GM12878 (cell line): ENCODE data around the gene CLEC16A. TPM values are rescaled to one million over a fixed set of nuclear protein-coding genes. Genes with fewer than 3 reads are reported as not detected.

Experiments
- ATAC-seq: fragments of 200-7000 bp; cut with Tn5 transposase; 3 replicates; pipeline ENCODE4 v1.9.1; 2020; ENCODE audit warnings: mild to moderate bottlenecking, moderate library complexity
- BruUV-seq: library from RNA; stranded (reverse); fragments of 400-500 nt; replicated peaks from 2 replicates; lab custom pipeline; 2021; lab: Mats Ljungman, UMichigan
- CTCF ChIA-PET: fragments of 300-600 bp; sonication (Branson Sonifier 250); formaldehyde crosslinking; extraction: SDS; loops from one replicate; lab custom pipeline; 2021; ENCODE audit warnings: inconsistent platforms; lab: Yijun Ruan, JAX
- POLR2A ChIA-PET: fragments of 350-600 bp; formaldehyde crosslinking; extraction: SDS; loops from one replicate; lab custom pipeline; 2021; ENCODE audit warnings: inconsistent platforms; lab: Charles Lee
- RAD21 ChIA-PET: fragments of 300-600 bp; sonication (Branson Sonifier 250); formaldehyde crosslinking; loops from one replicate; lab custom pipeline; 2023; ENCODE audit warnings: antibody characterized with exemption; ENCODE audit not compliant: unreplicated experiment; lab: Charles Lee
- SMC1A ChIA-PET: fragments of 300-600 bp; sonication (Branson Sonifier 250); formaldehyde crosslinking; loops from one replicate; lab custom pipeline; 2023; ENCODE audit not compliant: unreplicated experiment, uncharacterized antibody; lab: Charles Lee
- DNase-seq: peaks from one replicate; pipeline ENCODE4 v3.0.0-alpha.2; 2011; ENCODE audit warnings: low read depth, low spot score
- FAIRE-seq: peaks from 3 replicates; lab custom pipeline; 2011; peaks lifted over from hg19 to GRCh38; lab: Jason Lieb, UNC
- H2AFZ ChIP-seq: 2 replicates; pipeline ENCODE4 v1.6.0; 2011; ENCODE audit warnings: low read depth, low read length, control low read depth; ENCODE audit not compliant: control insufficient read depth
- H3K27ac ChIP-seq: 2 replicates; pipeline ENCODE4 v1.5.1; 2011; ENCODE audit warnings: control low read depth; ENCODE audit not compliant: control insufficient read depth, insufficient read depth
- H3K27me3 ChIP-seq, 2 experiments: replicated peaks in 1 of 2; 2 replicates each; pipeline versions ENCODE4 v1.6.0 to v1.6.1; 2011; ENCODE audit warnings: low read length in 1 of 2; ENCODE audit not compliant: control insufficient read depth in 2 of 2, insufficient read depth in 2 of 2
- H3K36me3 ChIP-seq, 2 experiments: 2 replicates each; pipeline ENCODE4 v1.5.1; 2011; ENCODE audit warnings: low read length in 1 of 2; ENCODE audit not compliant: control insufficient read depth in 2 of 2, insufficient read depth in 2 of 2
- H3K4me1 ChIP-seq: 2 replicates; pipeline ENCODE4 v1.6.1; 2011; ENCODE audit warnings: mild to moderate bottlenecking, low read length, moderate library complexity, mixed read lengths; ENCODE audit not compliant: control insufficient read depth, insufficient read depth
- H3K4me2 ChIP-seq: 2 replicates; pipeline ENCODE4 v1.6.0; 2011; ENCODE audit warnings: control low read depth; ENCODE audit not compliant: control insufficient read depth, insufficient read depth
- H3K4me3 ChIP-seq: fragments of 200-600 bp; sonication (generic); 2 replicates; pipeline ENCODE4 v1.5.1; 2016
- H3K79me2 ChIP-seq: 2 replicates; pipeline ENCODE4 v1.6.0; 2011; ENCODE audit warnings: low read length; ENCODE audit not compliant: control insufficient read depth, insufficient read depth
- H3K9ac ChIP-seq: 2 replicates; pipeline ENCODE4 v1.8.0; 2011; ENCODE audit warnings: low read length, control low read depth, mixed read lengths; ENCODE audit not compliant: control insufficient read depth, insufficient read depth
- H3K9me3 ChIP-seq: replicated peaks from 3 replicates; pipeline ENCODE4 v1.5.1; 2011; ENCODE audit warnings: mild to moderate bottlenecking, low read length; ENCODE audit not compliant: control insufficient read depth, insufficient read depth
- H4K20me1 ChIP-seq: 2 replicates; pipeline ENCODE4 v1.6.0; 2011; ENCODE audit not compliant: control insufficient read depth, insufficient read depth
- ATF7 ChIP-seq: fragments of 450-650 bp; IDR thresholded peaks from 2 replicates; pipeline ENCODE4 v1.6.1; 2016; ENCODE audit warnings: low read depth, mild to moderate bottlenecking
- BCL11A ChIP-seq: IDR thresholded peaks from 2 replicates; pipeline ENCODE4 v1.6.1; 2011; ENCODE audit warnings: low read depth, low read length
- CBX5 ChIP-seq: sonication (generic); IDR thresholded peaks from 2 replicates; pipeline ENCODE4 v1.6.1; 2016; ENCODE audit warnings: low read depth, moderate library complexity, mild to moderate bottlenecking, inconsistent platforms
- CREM ChIP-seq: IDR thresholded peaks from 2 replicates; pipeline ENCODE4 v1.6.1; 2014; ENCODE audit warnings: antibody characterized with exemption, low read depth
- FOS ChIP-seq: IDR thresholded peaks from 3 replicates; pipeline ENCODE4 v1.6.1; 2011; ENCODE audit warnings: borderline replicate concordance; ENCODE audit not compliant: insufficient read length; ENCODE audit errors: extremely low read depth
- GATAD2B ChIP-seq: fragments of 450-650 bp; conservative IDR thresholded peaks from 2 replicates; pipeline ENCODE4 v1.6.1; 2017; ENCODE audit warnings: low read depth, mild to moderate bottlenecking, moderate library complexity
- LARP7 ChIP-seq: fragments of 450-650 bp; IDR thresholded peaks from 2 replicates; pipeline ENCODE4 v1.6.1; 2017; ENCODE audit warnings: mild to moderate bottlenecking
- MTA2 ChIP-seq: fragments of 450-650 bp; IDR thresholded peaks from 2 replicates; pipeline ENCODE4 v1.6.1; 2016; ENCODE audit warnings: low read depth, mild to moderate bottlenecking, moderate library complexity
- NFIC ChIP-seq: IDR thresholded peaks from 2 replicates; pipeline ENCODE4 v1.6.1; 2012; ENCODE audit warnings: low read depth, mild to moderate bottlenecking, inconsistent platforms, low read length, moderate library complexity
- NRF1 ChIP-seq: conservative IDR thresholded peaks from 2 replicates; pipeline ENCODE4 v1.6.1; 2011; ENCODE audit warnings: mild to moderate bottlenecking, low read depth, low read length, improper control_type of control experiment
- PAX8 ChIP-seq: fragments of 450-650 bp; IDR thresholded peaks from 2 replicates; pipeline ENCODE4 v1.6.1; 2017; ENCODE audit warnings: mild to moderate bottlenecking, moderate library complexity
- RELA ChIP-seq: fragments of 450-650 bp; IDR thresholded peaks from 2 replicates; pipeline ENCODE4 v1.8.0; 2014; ENCODE audit warnings: borderline replicate concordance; ENCODE audit not compliant: partially characterized antibody
- SMAD1 ChIP-seq: fragments of 450-650 bp; IDR thresholded peaks from 2 replicates; pipeline ENCODE4 v1.6.1; 2018; ENCODE audit warnings: mild to moderate bottlenecking, low read depth; ENCODE audit not compliant: partially characterized antibody
- STAT1 ChIP-seq: fragments of 450-650 bp; conservative IDR thresholded peaks from 2 replicates; pipeline ENCODE4 v1.6.1; 2014; ENCODE audit warnings: antibody characterized with exemption, mild to moderate bottlenecking
- SUZ12 ChIP-seq: fragments of 200-600 bp; sonication (generic); IDR thresholded peaks from one replicate; pipeline ENCODE4 v1.6.1; 2018; ENCODE audit warnings: antibody characterized with exemption, mild to moderate bottlenecking; ENCODE audit not compliant: unreplicated experiment
- TBL1XR1 ChIP-seq: IDR thresholded peaks from 2 replicates; pipeline ENCODE4 v1.6.1; 2012; ENCODE audit warnings: low read depth, low read length, improper control_type of control experiment
- TCF7 ChIP-seq: IDR thresholded peaks from 2 replicates; pipeline ENCODE4 v1.6.1; 2014; ENCODE audit warnings: antibody characterized with exemption, borderline replicate concordance
- ZZZ3 ChIP-seq: IDR thresholded peaks from 2 replicates; pipeline ENCODE4 v1.6.1; 2011; ENCODE audit warnings: low read depth; ENCODE audit not compliant: control insufficient read depth, insufficient read length
- WGBS: methylation state at CpG from one replicate; pipeline ENCODE4 v1.1.6; 2016; ENCODE audit warnings: low lambda C conversion rate; ENCODE audit not compliant: insufficient replicate concordance, insufficient coverage; ENCODE audit errors: missing lambda C conversion rate; 5-methylcytosine and 5-hydroxymethylcytosine counted together
- in situ Hi-C: fragments of 300-500 bp; cut with MboI; formaldehyde crosslinking; loops from 9 replicates; pipeline ENCODE4 v1.14.3; 2018; ENCODE audit warnings: mixed read lengths
- intact Hi-C: fragments of 100-400 bp; cut with micrococcal nuclease; formaldehyde crosslinking; loops from one replicate; pipeline ENCODE4 v1.14.2; 2022; ENCODE audit not compliant: unreplicated experiment
- polyA plus RNA-seq, 11 experiments: library from polyadenylated mRNA; depleted of rRNA in 4 of 11; unstranded in 6 of 11; stranded (reverse) in 5 of 11; fragments of >200 nt; fragmentation: Nextera tagmentation in 4 of 11; fragmentation: Illumina TruSeq in 1 of 11; extraction: Ambion mirVana in 4 of 11; extraction: Trizol in 1 of 11; gene quantifications; 1 replicate in 1 of 11; 2 replicates in 10 of 11; pipeline versions ENCODE4 v1.2.1 to v1.2.3, GENCODE V29; 2011 to 2016; ENCODE audit warnings: inconsistent platforms in 2 of 11, missing spikeins in 2 of 11, low read depth in 1 of 11
- total RNA-seq, 4 experiments: library from RNA; depleted of rRNA in 3 of 4; stranded (reverse); fragments of >200 nt in 3 of 4; fragmentation: Illumina TruSeq in 1 of 4; extraction: Trizol in 1 of 4; gene quantifications; 2 replicates each; pipeline versions ENCODE4 v1.2.1 to v1.2.3, GENCODE V29; 2013 to 2021
- TF ChIP-seq, protein P1 (sequence below): IDR thresholded peaks from 2 replicates; pipeline ENCODE4 v1.6.1; 2011; ENCODE audit warnings: low read depth, low read length, improper control_type of control experiment, borderline replicate concordance
- TF ChIP-seq, protein P2 (sequence below): IDR thresholded peaks from 2 replicates; pipeline ENCODE4 v1.6.1; 2012; ENCODE audit warnings: low read depth, low read length, improper control_type of control experiment
- TF ChIP-seq, protein P3 (sequence below): fragments of 150-350 bp; IDR thresholded peaks from 2 replicates; pipeline ENCODE4 v1.6.1; 2014; ENCODE audit warnings: mild to moderate bottlenecking, low read depth, low read length

CLEC16A gene
- total and polyA plus RNA-seq, 10 of the 15 experiments (the other 5 are each of a cell fraction or from before 2014, with no cell fraction given): 1.5 to 28.8 (median 19.2) TPM

DNA sequence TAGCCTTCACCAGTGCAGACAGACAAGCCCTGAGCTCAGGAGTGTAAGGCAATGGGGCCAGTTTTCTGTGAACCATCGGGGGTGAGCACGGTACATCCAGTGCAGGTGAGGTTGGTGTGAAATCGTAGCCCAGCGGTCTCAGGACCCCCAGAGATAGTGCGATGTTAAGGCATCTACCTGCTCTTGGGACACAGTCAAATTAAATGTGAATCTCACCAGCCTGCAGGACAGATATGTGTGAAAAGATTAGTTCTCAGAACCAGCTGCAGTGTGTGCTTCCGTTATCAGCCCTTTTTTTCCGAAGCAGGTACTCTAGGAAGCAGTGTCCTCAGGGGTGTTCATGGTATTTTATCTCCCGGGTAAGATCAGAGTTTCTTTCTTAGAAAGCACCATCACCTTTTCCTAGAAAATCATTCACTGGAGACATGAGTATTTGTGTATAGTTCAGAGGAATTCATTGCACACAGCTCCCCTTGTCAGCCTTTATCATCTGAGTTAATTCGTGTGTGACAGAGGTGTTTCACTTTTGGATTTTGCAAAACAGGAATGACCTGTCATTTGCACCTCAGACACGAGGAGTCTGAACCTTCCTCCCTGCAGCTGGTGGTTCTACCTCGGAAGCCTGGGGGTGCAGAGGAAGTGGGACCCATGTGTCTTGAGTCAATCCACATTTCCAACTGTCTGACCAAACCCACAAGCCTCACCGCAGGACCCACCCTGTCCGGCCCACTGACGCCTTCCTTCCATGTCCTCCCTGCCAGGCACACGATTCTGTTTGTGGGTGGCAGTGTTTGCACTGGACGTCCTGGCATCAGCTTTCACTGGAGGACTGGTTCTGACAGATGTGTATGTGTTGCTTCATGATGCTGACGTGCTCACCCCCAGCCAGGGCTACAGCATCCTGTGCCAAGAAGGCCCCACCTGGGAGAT, 107.8 kb downstream of the CLEC16A start:
- Histone ChIP-seq H3K27ac (peak overlapping the region; percentile 18; the same call in 1 of the 2 replicates), H2AFZ (no peak overlapping the region), H3K9ac (peak overlapping the region; percentile 35; the same call in 1 of the 2 replicates), H3K4me1 (peaks cover 25% of the 10 kb centered on the region), H3K4me2 (peak overlapping the region; percentile 59), H3K36me3 (peaks cover 6 to 9% of the 10 kb centered on the region in 2 experiments; a peak in 3 of 4 replicates), H3K27me3 (no peaks in the 10 kb centered on the region), H3K4me3 (no peak overlapping the region), H3K9me3 (no peaks in the 10 kb centered on the region), H4K20me1 (no peaks in the 10 kb centered on the region), H3K79me2 (no peaks in the 10 kb centered on the region)
- FAIRE-seq: peak; percentile 81
- 11% methylated on average over 17 of the region's 17 CpGs for WGBS
- ATAC-seq: peak; percentile 81
- CTCF ChIA-PET: interaction anchor here (1.0 kb wide), 1 partner anchor 344 kb away, joined by 3 read pairs; no protein-coding TSS in a partner anchor
- in situ Hi-C loops (no loop called here), intact Hi-C loops (no loop called here)
- POLR2A ChIA-PET: interaction anchor here (0.7 kb wide), 1 partner anchor 26 kb away, joined by 4 read pairs; no protein-coding TSS in a partner anchor
- RAD21 ChIA-PET: interaction anchor here (0.8 to 1.4 kb wide), 5 partner anchors 43 to 304 kb away, joined by 3 to 4 read pairs (median 3); no protein-coding TSS in a partner anchor
- SMC1A ChIA-PET: interaction anchor here (0.6 to 1.4 kb wide), 7 partner anchors 10 to 179 kb away, joined by 3 to 5 read pairs (median 3); no protein-coding TSS in a partner anchor
- no TSS peak for BruUV-seq
- DNase-seq: peak; percentile 61
- TF ChIP-seq FOS (no peak), TCF7 (no peak), BCL11A (peak; percentile 44; the same call in 1 of the 2 replicates), MTA2 (no peak), TBL1XR1 (no peak), NFIC (peak; percentile 64; the same call in 1 of the 2 replicates), ZZZ3 (no peak), CBX5 (no peak), CREM (peak; percentile 10; the same call in 1 of the 2 replicates), STAT1 (no peak), PAX8 (no peak), GATAD2B (0 out of 2 replicates have a peak, but pooled peaks have one; percentile 45), NRF1 (no peak), SUZ12 (no peak), ATF7 (no peak), SMAD1 (no peak), RELA (no peak), LARP7 (no peak)
- TF ChIP-seq, protein P1, sequence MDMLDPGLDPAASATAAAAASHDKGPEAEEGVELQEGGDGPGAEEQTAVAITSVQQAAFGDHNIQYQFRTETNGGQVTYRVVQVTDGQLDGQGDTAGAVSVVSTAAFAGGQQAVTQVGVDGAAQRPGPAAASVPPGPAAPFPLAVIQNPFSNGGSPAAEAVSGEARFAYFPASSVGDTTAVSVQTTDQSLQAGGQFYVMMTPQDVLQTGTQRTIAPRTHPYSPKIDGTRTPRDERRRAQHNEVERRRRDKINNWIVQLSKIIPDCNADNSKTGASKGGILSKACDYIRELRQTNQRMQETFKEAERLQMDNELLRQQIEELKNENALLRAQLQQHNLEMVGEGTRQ: no peak
- TF ChIP-seq, protein P2, sequence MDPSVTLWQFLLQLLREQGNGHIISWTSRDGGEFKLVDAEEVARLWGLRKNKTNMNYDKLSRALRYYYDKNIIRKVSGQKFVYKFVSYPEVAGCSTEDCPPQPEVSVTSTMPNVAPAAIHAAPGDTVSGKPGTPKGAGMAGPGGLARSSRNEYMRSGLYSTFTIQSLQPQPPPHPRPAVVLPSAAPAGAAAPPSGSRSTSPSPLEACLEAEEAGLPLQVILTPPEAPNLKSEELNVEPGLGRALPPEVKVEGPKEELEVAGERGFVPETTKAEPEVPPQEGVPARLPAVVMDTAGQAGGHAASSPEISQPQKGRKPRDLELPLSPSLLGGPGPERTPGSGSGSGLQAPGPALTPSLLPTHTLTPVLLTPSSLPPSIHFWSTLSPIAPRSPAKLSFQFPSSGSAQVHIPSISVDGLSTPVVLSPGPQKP: no peak
- TF ChIP-seq, protein P3, sequence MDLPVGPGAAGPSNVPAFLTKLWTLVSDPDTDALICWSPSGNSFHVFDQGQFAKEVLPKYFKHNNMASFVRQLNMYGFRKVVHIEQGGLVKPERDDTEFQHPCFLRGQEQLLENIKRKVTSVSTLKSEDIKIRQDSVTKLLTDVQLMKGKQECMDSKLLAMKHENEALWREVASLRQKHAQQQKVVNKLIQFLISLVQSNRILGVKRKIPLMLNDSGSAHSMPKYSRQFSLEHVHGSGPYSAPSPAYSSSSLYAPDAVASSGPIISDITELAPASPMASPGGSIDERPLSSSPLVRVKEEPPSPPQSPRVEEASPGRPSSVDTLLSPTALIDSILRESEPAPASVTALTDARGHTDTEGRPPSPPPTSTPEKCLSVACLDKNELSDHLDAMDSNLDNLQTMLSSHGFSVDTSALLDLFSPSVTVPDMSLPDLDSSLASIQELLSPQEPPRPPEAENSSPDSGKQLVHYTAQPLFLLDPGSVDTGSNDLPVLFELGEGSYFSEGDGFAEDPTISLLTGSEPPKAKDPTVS: no peak
